Activated T-helper 2 cell treated with anti-CD3 and anti-CD28 coated beads, Interferon-gamma antibody, Interleukin-2, Interleukin-4, amounts not matched to agents 10 μg/mL and 5 μg/mL and 100 μg/mL, durations not matched to agents 14 hours and 24 hours and 36 hours (primary cell): Measurements from ENCODE around the gene ZSWIM5. TPM values are rescaled to one million over a fixed set of nuclear protein-coding genes. Genes with fewer than 3 reads are reported as not detected.
A peak's percentile ranks its signal among the peaks of the same experiment; 100 is the strongest.
"Not testable (repeated sequence)": the region's sequence is repeated elsewhere in the genome, so short reads cannot be mapped to it uniquely, and the experiment has no call there.

ENCODE experiments used
- DNase-seq: peaks from one replicate; pipeline ENCODE4 v3.0.0; 2021; ENCODE audit warnings: low spot score
- H3K27ac Mint-ChIP-seq: one replicate; pipeline ENCODE4 v1.8.0; 2021; ENCODE audit warnings: mixed read lengths
- H3K27me3 Mint-ChIP-seq: one replicate; pipeline ENCODE4 v1.8.0; 2021; ENCODE audit warnings: low read depth, mixed read lengths
- H3K36me3 Mint-ChIP-seq: one replicate; pipeline ENCODE4 v1.8.0; 2021; ENCODE audit warnings: low read depth, mixed read lengths
- H3K4me1 Mint-ChIP-seq: one replicate; pipeline ENCODE4 v1.8.0; 2021; ENCODE audit warnings: low read depth, mixed read lengths
- H3K4me3 Mint-ChIP-seq: one replicate; pipeline ENCODE4 v1.8.0; 2021; ENCODE audit warnings: low read depth, mild to moderate bottlenecking, moderate library complexity, mixed read lengths
- H3K9me3 Mint-ChIP-seq: one replicate; pipeline ENCODE4 v1.8.0; 2021; ENCODE audit warnings: mixed read lengths
- intact Hi-C: fragments of 100-400 bp; cut with micrococcal nuclease; formaldehyde crosslinking; loops from one replicate; pipeline ENCODE4 v1.15.1; 2023
- total RNA-seq: library from RNA; stranded (reverse); gene quantifications from 2 replicates; pipeline ENCODE4 v1.2.3, GENCODE V29; 2022

The ZSWIM5 gene
- total RNA-seq, 1 donor from 2014 or later, result 0.14 TPM

DNA sequence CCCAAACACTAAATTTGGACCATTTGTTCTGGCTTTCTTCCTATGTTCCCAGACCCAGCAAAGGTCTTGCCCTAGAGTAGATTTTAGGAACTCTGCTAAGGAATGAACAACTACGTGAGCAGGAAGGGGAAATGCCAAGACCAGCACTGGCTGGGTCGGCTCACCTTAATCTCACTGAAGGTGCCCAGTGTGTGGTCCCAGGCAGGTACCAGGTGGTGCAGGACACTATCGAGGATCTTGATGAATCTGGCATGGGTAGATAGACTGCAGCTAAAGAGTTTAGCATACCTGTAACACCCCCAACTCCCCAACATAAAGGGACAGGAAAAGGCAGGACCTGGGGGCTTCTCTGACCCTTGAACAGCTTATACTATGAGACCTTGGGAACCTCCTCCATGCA lies 198.3 kb downstream of the ZSWIM5 start:
- DNase-seq, result no peak
- Mint-ChIP-seq H3K4me1 (peaks cover 19% of the 10 kb centered on the region), H3K9me3 (no peaks in the 10 kb centered on the region), H3K27me3 (no peaks in the 10 kb centered on the region), H3K4me3 (no peak overlapping the region), H3K27ac (no peak overlapping the region), H3K36me3 (peaks cover 41% of the 10 kb centered on the region)
- intact Hi-C loops, result no loop called here

- H3K27ac Mint-ChIP-seq, result no peak overlapping the region
Observed at GRCh38 chr1:45007311-45007710, 199.1 kb downstream of the ZSWIM5 start.

GRCh38 chr1:45005761-45006160 lies 200.6 kb downstream of the ZSWIM5 start:
- H3K9me3 Mint-ChIP-seq, result no peaks in the 10 kb centered on the region
- no peak for DNase-seq
- H3K36me3 Mint-ChIP-seq, result peaks cover 51% of the 10 kb centered on the region
- no peak overlapping the region for H3K4me3 Mint-ChIP-seq
- no peak overlapping the region for H3K27ac Mint-ChIP-seq
- H3K27me3 Mint-ChIP-seq, result no peaks in the 10 kb centered on the region
- intact Hi-C loops, result no loop called here
- peaks cover 12% of the 10 kb centered on the region for H3K4me1 Mint-ChIP-seq

More at GRCh38 chr1:45007311-45007710, 199.1 kb downstream of the ZSWIM5 start:
- intact Hi-C loops, result no loop called here
- Mint-ChIP-seq H3K4me1 (peaks cover 18% of the 10 kb centered on the region), H3K36me3 (peaks cover 47% of the 10 kb centered on the region), H3K9me3 (no peaks in the 10 kb centered on the region), H3K4me3 (no peak overlapping the region), H3K27me3 (no peaks in the 10 kb centered on the region)
- DNase-seq, result no peak

DNA sequence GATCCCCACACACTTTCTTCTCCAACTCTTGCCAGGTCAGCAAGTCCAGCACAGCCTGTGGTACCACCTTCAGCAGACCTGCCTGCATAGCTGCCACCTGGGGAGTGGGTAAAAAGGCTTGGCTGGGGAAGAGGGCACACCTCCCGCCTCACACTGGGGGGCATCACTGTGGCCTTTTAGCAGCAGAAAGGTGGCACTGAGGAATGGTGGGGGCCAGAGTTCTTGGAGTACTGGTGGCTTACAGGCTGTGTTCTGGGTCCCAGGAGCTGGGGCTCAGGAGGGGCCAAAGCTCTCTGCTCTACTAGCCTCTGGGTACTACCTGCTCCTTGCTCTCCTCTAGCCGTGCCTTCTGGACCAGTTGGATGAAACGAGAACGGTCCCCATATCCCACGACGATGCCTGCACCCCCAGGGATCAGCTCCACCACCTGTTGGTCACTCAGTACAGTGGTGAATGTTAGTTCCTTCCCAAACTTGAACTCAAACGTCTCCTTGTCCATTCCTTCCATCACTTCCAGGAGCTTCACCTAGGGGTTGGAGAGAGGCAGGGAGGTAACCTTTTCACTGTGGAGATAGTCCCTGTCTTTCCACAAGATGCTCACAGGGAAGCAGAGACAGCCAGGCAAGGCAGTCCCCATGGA lies 202.0 kb downstream of the ZSWIM5 start:
- Mint-ChIP-seq H3K36me3 (peaks cover 51% of the 10 kb centered on the region), H3K4me3 (no peak overlapping the region), H3K9me3 (no peaks in the 10 kb centered on the region), H3K4me1 (peaks cover 10% of the 10 kb centered on the region), H3K27me3 (no peaks in the 10 kb centered on the region), H3K27ac (no peak overlapping the region)
- DNase-seq, result no peak
- intact Hi-C loops, result no loop called here

DNA sequence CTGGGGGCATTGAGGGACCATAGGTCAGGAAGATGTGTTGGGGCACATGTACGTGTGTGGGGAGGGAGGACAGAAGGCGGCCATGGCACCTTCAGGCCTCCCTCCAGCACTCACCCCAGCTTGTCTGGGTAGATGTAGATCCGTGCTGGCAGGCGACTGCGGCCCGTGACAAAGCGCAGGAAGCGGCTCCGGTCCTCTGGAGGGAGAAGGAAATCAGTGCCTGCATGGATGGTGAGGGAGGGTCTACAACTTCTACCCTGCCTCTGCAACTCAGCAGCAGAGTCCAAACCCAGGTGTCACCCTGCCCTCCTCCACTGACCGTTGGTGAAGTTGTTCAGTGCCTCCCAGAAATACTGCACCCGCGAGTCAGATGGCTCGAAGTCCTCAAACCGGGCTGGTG lies 202.7 kb downstream of the ZSWIM5 start:
- intact Hi-C loops, result no loop called here
- H3K9me3 Mint-ChIP-seq, result no peaks in the 10 kb centered on the region
- no peak overlapping the region for H3K4me3 Mint-ChIP-seq
- peaks cover 8% of the 10 kb centered on the region for H3K4me1 Mint-ChIP-seq
- H3K27me3 Mint-ChIP-seq, result no peaks in the 10 kb centered on the region
- peaks cover 44% of the 10 kb centered on the region for H3K36me3 Mint-ChIP-seq
- no peak for DNase-seq
- H3K27ac Mint-ChIP-seq, result no peak overlapping the region

GRCh38 chr1:45002650-45003645 lies 203.5 kb downstream of the ZSWIM5 start:
- no peaks in the 10 kb centered on the region for H3K27me3 Mint-ChIP-seq
- no peak overlapping the region for H3K27ac Mint-ChIP-seq
- H3K9me3 Mint-ChIP-seq, result no peaks in the 10 kb centered on the region
- peaks cover 8% of the 10 kb centered on the region for H3K4me1 Mint-ChIP-seq
- intact Hi-C loops, result no loop called here
- peaks cover 37% of the 10 kb centered on the region for H3K36me3 Mint-ChIP-seq
- no peak for DNase-seq
- no peak overlapping the region for H3K4me3 Mint-ChIP-seq

DNA sequence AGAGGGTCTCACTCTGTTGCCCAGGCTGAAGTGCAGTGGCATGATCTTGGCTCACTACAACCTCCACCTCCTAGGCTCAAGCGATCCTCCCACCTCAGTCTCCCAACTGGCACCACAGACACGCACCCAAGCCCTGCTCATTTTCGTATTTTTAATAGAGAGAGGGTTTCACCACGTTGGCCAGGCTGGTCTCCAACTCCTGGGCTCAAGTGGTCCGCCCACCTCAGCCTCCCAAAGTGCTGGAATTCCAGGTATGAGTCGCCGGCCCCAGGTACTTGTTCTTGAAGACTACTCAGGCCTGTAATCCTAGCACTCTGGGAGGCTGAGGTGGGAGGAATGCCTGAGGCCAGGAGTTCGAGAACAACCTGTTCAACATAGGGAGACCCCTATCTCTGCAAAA lies 204.8 kb downstream of the ZSWIM5 start:
- H3K27ac Mint-ChIP-seq, H3K27me3 Mint-ChIP-seq, DNase-seq, H3K4me1 Mint-ChIP-seq, H3K4me3 Mint-ChIP-seq, intact Hi-C loops, H3K9me3 Mint-ChIP-seq: not testable (repeated sequence)
- H3K36me3 Mint-ChIP-seq, result peaks cover 27% of the 10 kb centered on the region

GRCh38 chr1:45001011-45001481 lies 205.4 kb downstream of the ZSWIM5 start:
- H3K27me3 Mint-ChIP-seq, result no peaks in the 10 kb centered on the region

GRCh38 chr1:44999232-44999631 lies 207.2 kb downstream of the ZSWIM5 start:
- H3K9me3 Mint-ChIP-seq, result no peaks in the 10 kb centered on the region
- intact Hi-C loops, result no loop called here
- H3K36me3 Mint-ChIP-seq, result peaks cover 14% of the 10 kb centered on the region
- DNase-seq, result no peak
- no peak overlapping the region for H3K27ac Mint-ChIP-seq
- H3K4me3 Mint-ChIP-seq, result no peak overlapping the region
- peaks cover 8% of the 10 kb centered on the region for H3K4me1 Mint-ChIP-seq
- peaks cover under 1% of the 10 kb centered on the region for H3K27me3 Mint-ChIP-seq

More at GRCh38 chr1:45001011-45001481, 205.4 kb downstream of the ZSWIM5 start:
- Mint-ChIP-seq H3K36me3 (peaks cover 24% of the 10 kb centered on the region), H3K27ac (peak overlapping the region; percentile 20), H3K4me1 (peaks cover 8% of the 10 kb centered on the region), H3K9me3 (no peaks in the 10 kb centered on the region), H3K4me3 (no peak overlapping the region)
- intact Hi-C loops, result no loop called here
- no peak for DNase-seq

- peaks cover 4% of the 10 kb centered on the region for H3K4me1 Mint-ChIP-seq
- H3K9me3 Mint-ChIP-seq, result no peaks in the 10 kb centered on the region
- H3K36me3 Mint-ChIP-seq, result no peaks in the 10 kb centered on the region
- DNase-seq, result no peak
- peaks cover 8% of the 10 kb centered on the region for H3K27me3 Mint-ChIP-seq
- intact Hi-C loops, result no loop called here
- H3K27ac Mint-ChIP-seq, result no peak overlapping the region
- H3K4me3 Mint-ChIP-seq, result no peak overlapping the region
Observed at GRCh38 chr1:44995467-44996238, 210.8 kb downstream of the ZSWIM5 start.

DNA sequence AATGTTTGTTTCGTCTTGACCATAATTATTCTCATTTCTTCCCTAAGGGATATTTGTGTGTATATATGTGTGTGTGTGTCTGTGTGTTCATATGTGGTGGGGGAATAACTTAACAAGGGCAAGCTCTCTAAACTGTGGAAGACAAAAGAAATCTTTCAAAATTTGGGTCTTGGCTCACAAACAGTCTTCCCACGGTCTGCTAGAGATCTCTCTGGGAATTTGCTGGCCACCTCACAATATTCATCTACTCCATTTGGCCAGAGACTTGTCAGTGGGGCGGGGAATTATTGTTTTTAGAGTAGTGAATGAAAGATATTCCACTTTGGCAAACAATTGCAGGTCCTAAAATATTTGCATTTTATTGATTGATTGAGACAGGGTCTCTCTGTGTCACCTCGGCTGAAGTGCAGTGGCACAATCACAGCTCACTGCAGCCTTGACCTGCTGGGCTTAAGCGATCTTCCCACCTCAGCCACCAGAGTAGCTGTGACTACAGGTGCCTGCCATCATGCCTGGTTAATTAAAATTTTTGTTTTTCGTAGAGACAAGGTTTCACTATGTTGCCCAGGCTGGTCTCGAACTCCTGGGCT lies 212.0 kb downstream of the ZSWIM5 start:
- no peak overlapping the region for H3K27ac Mint-ChIP-seq

DNA sequence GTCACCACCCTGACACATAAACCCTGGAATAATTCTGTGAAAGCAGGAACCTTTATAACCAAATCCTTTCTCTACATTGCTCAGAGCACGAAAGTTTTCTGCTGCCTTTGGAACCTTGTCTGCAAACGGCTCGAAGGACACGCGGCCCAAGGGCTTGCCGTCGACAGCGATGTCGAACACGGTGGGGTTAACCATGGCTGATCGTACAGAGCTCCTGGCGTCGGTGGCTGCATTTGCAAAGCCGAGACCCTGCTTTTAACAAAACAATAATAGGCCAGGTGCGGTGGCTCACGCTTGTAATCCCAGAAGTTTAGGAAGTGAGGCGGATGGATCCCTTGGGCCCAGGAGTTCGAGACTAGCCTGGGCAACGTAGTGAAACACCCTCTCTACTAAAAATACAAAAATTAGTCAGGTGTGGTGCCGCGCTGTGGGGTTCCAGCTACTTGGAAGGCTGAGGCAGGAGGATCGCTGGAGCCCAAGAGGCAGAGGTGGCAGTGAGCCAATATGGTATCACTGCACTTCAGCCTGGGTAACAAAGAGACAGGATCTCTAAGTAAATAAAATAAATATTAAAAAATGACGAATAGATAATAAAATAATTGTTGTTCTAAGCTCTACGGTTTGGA lies 217.8 kb downstream of the ZSWIM5 start:
- Mint-ChIP-seq H3K36me3 (peaks cover 8% of the 10 kb centered on the region), H3K9me3 (no peaks in the 10 kb centered on the region), H3K27me3 (peaks cover 6% of the 10 kb centered on the region), H3K4me1 (peaks cover 13% of the 10 kb centered on the region), H3K4me3 (no peak overlapping the region), H3K27ac (no peak overlapping the region)
- intact Hi-C loops, result loop anchor here (5.0 kb wide), 1 partner anchor 151 kb away; no protein-coding TSS in a partner anchor
- DNase-seq, result no peak

More for the DNA sequence above, 212.0 kb downstream of the ZSWIM5 start:
- no peaks in the 10 kb centered on the region for H3K9me3 Mint-ChIP-seq
- no peaks in the 10 kb centered on the region for H3K36me3 Mint-ChIP-seq
- DNase-seq, result no peak
- H3K4me3 Mint-ChIP-seq, result no peak overlapping the region
- no peaks in the 10 kb centered on the region for H3K4me1 Mint-ChIP-seq
- intact Hi-C loops, result no loop called here
- H3K27me3 Mint-ChIP-seq, result peaks cover 8% of the 10 kb centered on the region
